SH-SY5Y (cell line): ENCODE results near the gene TRPM3.

ENCODE experiments used
- GATA2 ChIP-seq: IDR thresholded peaks from 2 replicates; pipeline ENCODE4 v1.6.1; 2011; ENCODE audit warnings: mild to moderate bottlenecking, low read depth, low read length
- GATA3 ChIP-seq: IDR thresholded peaks from 2 replicates; pipeline ENCODE4 v1.6.1; 2011; ENCODE audit warnings: low read depth, mild to moderate bottlenecking, low read length, moderate library complexity

The TRPM3 gene

GRCh38 chr9:70933321-70933720 is 188.1 kb downstream of the TRPM3 start:
- TF ChIP-seq GATA3 (no peak), GATA2 (no peak)

GRCh38 chr9:70932097-70932496 is 189.3 kb downstream of the TRPM3 start:
- TF ChIP-seq GATA2 = no peak
- no peak for TF ChIP-seq GATA3

- TF ChIP-seq GATA2 (no peak), GATA3 (no peak)
These were observed 193.9 kb downstream of the TRPM3 start for GRCh38 chr9:70927530-70927929.

GRCh38 chr9:70924895-70925547 is 196.4 kb downstream of the TRPM3 start:
- TF ChIP-seq GATA2 = no peak
- no peak for TF ChIP-seq GATA3

GRCh38 chr9:70924380-70924779 is 197.0 kb downstream of the TRPM3 start:
- TF ChIP-seq GATA2 = no peak
- TF ChIP-seq GATA3 = no peak

GRCh38 chr9:70923961-70924360 is 197.5 kb downstream of the TRPM3 start:
- TF ChIP-seq GATA3 (no peak), GATA2 (no peak)

GRCh38 chr9:70921136-70921535 is 200.3 kb downstream of the TRPM3 start:
- TF ChIP-seq GATA3 (no peak), GATA2 (no peak)

GRCh38 chr9:70917277-70917676 is 204.1 kb downstream of the TRPM3 start:
- TF ChIP-seq GATA2 = no peak
- no peak for TF ChIP-seq GATA3

GRCh38 chr9:70911791-70912190 is 209.6 kb downstream of the TRPM3 start:
- TF ChIP-seq GATA3 = no peak
- TF ChIP-seq GATA2 = no peak

- TF ChIP-seq GATA3 (no peak), GATA2 (no peak)
These were observed 210.8 kb downstream of the TRPM3 start for GRCh38 chr9:70910598-70910997.

- TF ChIP-seq GATA3 = no peak
- TF ChIP-seq GATA2 = no peak
These were observed 218.7 kb downstream of the TRPM3 start for GRCh38 chr9:70902692-70903131.

- TF ChIP-seq GATA3 (no peak), GATA2 (no peak)
These were observed 219.2 kb downstream of the TRPM3 start for GRCh38 chr9:70902171-70902570.

- no peak for TF ChIP-seq GATA3
- TF ChIP-seq GATA2 = no peak
These were observed 219.7 kb downstream of the TRPM3 start for GRCh38 chr9:70901746-70902145.

- no peak for TF ChIP-seq GATA3
- TF ChIP-seq GATA2 = no peak
These were observed 220.4 kb downstream of the TRPM3 start for GRCh38 chr9:70901013-70901412.

- TF ChIP-seq GATA2 (no peak), GATA3 (no peak)
These were observed 227.8 kb downstream of the TRPM3 start for GRCh38 chr9:70893580-70894122.
